BJ (cell line): ENCODE data around the gene AMFR. TPM values are rescaled to one million over a fixed set of nuclear protein-coding genes. Genes with fewer than 3 reads are reported as not detected.

Experiments
- CTCF ChIA-PET: fragments of 350-600 bp; formaldehyde crosslinking; extraction: SDS; loops from one replicate; lab custom pipeline; 2021; ENCODE audit warnings: antibody characterized with exemption, inconsistent platforms; lab: Yijun Ruan, JAX
- POLR2A ChIA-PET: fragments of 300-600 bp; sonication (Branson Sonifier 250); formaldehyde crosslinking; extraction: SDS; loops from one replicate; lab custom pipeline; 2021; ENCODE audit warnings: antibody characterized with exemption; lab: Charles Lee
- DNase-seq: peaks from one replicate; pipeline ENCODE4 v3.0.0-alpha.2; 2011; ENCODE audit warnings: low read depth
- H3K27me3 ChIP-seq: 2 replicates; pipeline ENCODE4 v1.6.0; 2011; ENCODE audit warnings: low read length; ENCODE audit not compliant: control insufficient read depth, insufficient read depth
- H3K36me3 ChIP-seq: 2 replicates; pipeline ENCODE4 v1.5.1; 2011; ENCODE audit warnings: low read length; ENCODE audit not compliant: control insufficient read depth, insufficient read depth
- H3K4me3 ChIP-seq: 2 replicates; pipeline ENCODE4 v1.5.1; 2011; ENCODE audit warnings: low read depth, mild to moderate bottlenecking, control low read depth, low read length
- CTCF ChIP-seq: IDR thresholded peaks from 2 replicates; pipeline ENCODE4 v1.5.1; 2011; ENCODE audit warnings: low read depth, mild to moderate bottlenecking, control low read depth, inconsistent platforms, low read length, moderate library complexity; ENCODE audit not compliant: insufficient read depth
- polyA plus RNA-seq: library from polyadenylated mRNA; depleted of rRNA; stranded (reverse); fragments of >200 nt; gene quantifications from 2 replicates; pipeline ENCODE4 v1.2.3, GENCODE V29; 2011

Gene AMFR
- polyA plus RNA-seq, 1 experiment = 130 TPM

GRCh38 chr16:56466344-56466743 lies 41.0 kb upstream of the AMFR start:
- Histone ChIP-seq H3K4me3 (no peak overlapping the region), H3K27me3 (no peaks in the 10 kb centered on the region), H3K36me3 (peaks cover 17% of the 10 kb centered on the region)
- TF ChIP-seq CTCF = no peak
- ChIA-PET CTCF (no interaction called here), POLR2A (no interaction called here)
- no peak for DNase-seq

DNA sequence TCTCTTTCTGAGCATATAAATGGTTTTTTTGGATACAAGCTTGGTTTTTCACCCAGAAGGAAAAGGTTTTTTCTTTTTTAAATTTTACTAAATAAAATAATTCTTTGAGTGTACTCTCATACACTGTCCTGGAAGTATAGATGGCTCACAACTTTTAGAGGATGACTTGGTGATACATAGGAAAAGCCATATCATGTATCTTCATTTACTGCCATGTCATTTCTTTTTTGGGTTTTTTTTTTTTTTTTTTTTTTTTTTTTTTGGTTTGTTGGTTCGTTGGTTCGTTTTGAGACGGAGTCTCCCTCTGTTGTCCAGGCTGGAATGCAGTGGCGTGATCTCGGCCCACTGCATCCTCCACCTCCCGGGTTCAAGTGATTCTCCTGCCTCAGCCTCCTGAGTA lies 37.8 kb upstream of the AMFR start:
- TF ChIP-seq CTCF = no peak
- H3K27me3 ChIP-seq = no peaks in the 10 kb centered on the region
- CTCF ChIA-PET = no interaction called here
- H3K36me3 ChIP-seq = peaks cover 13% of the 10 kb centered on the region
- no peak for DNase-seq
- H3K4me3 ChIP-seq = no peak overlapping the region
- POLR2A ChIA-PET = no interaction called here

DNA sequence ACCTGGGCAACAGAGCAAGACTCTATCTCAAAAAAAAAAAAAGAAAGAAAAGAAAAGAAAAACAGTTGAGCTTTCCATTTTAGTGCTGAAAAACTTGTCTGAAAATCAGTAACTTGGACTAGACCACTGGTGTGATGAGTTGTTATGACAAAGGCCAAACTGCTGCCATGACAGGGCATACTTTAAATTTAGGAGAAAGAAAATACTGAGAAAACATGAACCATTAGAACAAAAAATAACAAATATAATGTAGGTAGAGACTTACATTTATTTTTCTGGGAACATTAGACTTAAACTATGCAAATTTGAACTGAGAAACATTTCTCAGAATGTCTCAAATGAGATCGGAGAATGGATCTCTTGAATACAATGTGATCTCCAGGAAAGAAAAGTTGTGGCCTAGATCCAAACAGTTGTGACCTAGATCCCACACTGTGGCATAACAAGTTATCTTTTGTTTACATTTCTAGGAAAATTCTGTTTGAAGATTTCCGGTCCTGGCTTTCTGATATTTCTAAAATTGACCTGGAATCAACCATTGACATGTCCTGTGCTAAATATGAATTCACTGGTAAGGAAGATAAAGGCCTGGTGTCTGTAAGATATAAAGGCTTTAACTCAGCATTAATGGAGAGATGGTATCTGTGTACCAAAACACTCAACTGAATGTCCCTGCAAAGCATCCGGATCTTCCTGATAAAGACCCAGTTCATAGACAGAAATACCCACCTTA lies 36.9 kb upstream of the AMFR start:
- no peak for DNase-seq
- TF ChIP-seq CTCF = no peak
- Histone ChIP-seq H3K36me3 (peaks cover 15% of the 10 kb centered on the region), H3K27me3 (no peaks in the 10 kb centered on the region), H3K4me3 (no peak overlapping the region)
- ChIA-PET POLR2A (interaction anchor here (0.6 kb wide), 1 partner anchor 27 kb away, joined by 3 read pairs; no protein-coding TSS in a partner anchor), CTCF (no interaction called here)

- no peak overlapping the region for H3K4me3 ChIP-seq
- no peak for TF ChIP-seq CTCF
- ChIA-PET CTCF (interaction anchor here (1.6 kb wide), 1 partner anchor 25 kb away, joined by 3 read pairs; no protein-coding TSS in a partner anchor), POLR2A (no interaction called here)
- H3K36me3 ChIP-seq = peaks cover 11% of the 10 kb centered on the region
- no peak for DNase-seq
- no peaks in the 10 kb centered on the region for H3K27me3 ChIP-seq
Observed at GRCh38 chr16:56460101-56460500, 34.8 kb upstream of the AMFR start.

DNA sequence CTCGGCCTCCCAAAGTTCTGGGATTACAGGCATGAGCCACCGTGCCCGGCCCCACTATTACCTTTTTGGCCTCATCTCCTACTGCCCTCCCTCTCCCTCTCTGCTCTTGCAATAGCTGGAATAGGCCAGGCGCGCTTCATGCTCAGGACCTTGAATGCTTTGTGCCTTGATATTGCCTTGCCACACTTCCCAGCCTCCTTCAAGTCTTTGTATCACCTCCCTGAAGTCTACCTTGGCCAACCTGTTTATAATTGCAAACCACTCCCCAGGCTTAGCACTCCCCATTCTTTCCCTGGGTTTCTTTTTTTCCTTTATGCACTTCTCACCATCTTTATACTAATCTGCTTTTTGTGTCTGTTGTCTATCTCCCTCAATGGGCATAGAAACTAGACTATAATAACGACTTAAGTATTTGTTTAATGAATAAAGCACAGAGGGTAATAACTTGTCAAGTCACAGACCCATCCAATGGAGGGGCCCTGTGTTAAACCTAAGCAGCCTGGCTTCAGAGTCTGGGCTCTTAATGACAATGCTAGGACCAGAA lies 32.7 kb upstream of the AMFR start:
- ChIA-PET CTCF (no interaction called here), POLR2A (no interaction called here)
- Histone ChIP-seq H3K27me3 (no peaks in the 10 kb centered on the region), H3K4me3 (no peak overlapping the region), H3K36me3 (peaks cover 16% of the 10 kb centered on the region)
- no peak for DNase-seq
- no peak for TF ChIP-seq CTCF
